ENCODE results near the gene THADA.
"Not testable (repeated sequence)": the region's sequence is repeated elsewhere in the genome, so short reads cannot be mapped to it uniquely, and the experiment has no call there.

The THADA gene

GRCh38 chr2:43541165-43541564, 54.7 kb downstream of the THADA start:
- DNase-seq (ENCODE audit: low read depth) = peak; percentile 36

- DNase-seq (ENCODE audit: low read depth) = peak; percentile 96
Measured at GRCh38 chr2:43540021-43540779, 55.6 kb downstream of the THADA start.

DNA sequence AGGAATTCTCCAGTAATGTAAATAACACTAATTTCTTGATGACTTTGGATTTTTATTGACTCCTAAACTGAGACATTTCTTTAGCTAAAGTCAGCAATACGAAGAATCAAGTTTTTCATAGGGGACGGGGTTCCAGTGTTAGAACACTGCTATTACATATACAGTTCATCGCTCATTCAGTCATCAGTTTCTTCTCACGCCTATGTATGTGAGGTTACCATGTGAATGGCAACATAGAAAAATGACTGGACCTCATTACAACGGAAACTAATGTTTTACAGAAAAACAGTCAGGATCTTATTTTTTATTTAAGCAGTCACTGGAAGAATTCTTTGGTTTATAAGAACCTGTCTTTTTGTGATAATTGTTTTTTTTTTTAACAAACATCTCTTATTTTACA, 56.4 kb downstream of the THADA start:
- no peak for DNase-seq (ENCODE audit: low read depth)

- DNase-seq (ENCODE audit: low read depth) = no peak
Measured at GRCh38 chr2:43538034-43538670, 57.7 kb downstream of the THADA start.

DNA sequence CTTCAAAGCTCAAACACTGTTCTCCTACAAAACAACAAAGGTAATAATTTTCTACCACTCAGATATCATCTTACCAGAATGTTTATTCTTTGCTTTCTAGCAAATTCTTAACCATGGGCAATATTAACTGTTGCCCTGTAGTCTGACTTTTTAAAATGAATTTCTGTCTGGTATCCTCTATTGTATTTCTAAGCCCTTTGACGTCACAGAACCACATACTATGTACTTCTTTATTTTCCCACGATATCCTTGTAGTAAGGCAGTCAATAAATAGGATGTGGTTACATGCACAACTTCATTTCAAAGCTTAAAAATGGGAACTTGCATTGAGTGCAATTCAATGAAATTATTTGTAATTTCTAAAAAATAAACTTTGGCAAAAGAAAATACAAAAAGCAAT, 58.7 kb downstream of the THADA start:
- DNase-seq (ENCODE audit: low read depth) = peak; percentile 44

- DNase-seq (ENCODE audit: low read depth) = no peak
Measured at GRCh38 chr2:43534569-43534968, 61.3 kb downstream of the THADA start.

DNA sequence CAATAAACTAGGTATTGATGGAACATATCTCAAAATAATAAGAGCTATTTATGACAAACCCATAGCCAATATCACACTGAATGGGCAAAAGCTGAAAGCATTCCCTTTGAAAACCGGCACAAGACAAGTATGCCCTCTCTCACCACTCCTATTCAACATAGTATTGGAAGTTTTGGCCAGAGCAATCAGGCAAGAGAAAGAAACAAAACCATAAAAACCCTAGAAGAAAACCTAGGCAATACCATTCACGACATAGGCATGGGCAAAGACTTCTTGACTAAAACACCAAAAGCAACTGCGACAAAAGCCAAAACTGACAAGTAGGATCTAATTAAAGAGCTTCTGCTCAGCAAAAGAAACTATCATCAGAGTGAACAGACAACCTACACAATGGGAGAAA, 63.3 kb downstream of the THADA start:
- DNase-seq (ENCODE audit: low read depth) = not testable (repeated sequence)

- no peak for DNase-seq (ENCODE audit: low read depth)
Measured at GRCh38 chr2:43531251-43531650, 64.6 kb downstream of the THADA start.

DNA sequence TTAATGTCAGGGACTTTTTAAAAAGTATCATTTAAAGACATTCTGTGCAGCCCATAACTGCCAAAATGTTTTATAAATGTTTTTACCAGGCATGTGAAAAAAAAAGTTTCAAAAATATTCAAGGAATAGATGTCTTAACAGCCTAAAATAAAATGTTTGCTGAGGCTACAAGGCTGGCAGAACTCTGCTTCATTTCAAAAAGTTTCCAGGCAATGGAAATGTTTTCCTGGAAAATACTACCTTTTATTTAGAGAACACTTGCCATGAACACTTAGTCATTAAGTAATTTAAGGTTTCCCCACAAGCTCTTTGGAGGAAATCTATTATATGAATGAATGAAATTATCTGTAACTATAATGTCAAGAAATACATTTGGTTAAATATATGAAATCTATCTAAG, 68.8 kb downstream of the THADA start:
- DNase-seq (ENCODE audit: low read depth) = no peak

DNA sequence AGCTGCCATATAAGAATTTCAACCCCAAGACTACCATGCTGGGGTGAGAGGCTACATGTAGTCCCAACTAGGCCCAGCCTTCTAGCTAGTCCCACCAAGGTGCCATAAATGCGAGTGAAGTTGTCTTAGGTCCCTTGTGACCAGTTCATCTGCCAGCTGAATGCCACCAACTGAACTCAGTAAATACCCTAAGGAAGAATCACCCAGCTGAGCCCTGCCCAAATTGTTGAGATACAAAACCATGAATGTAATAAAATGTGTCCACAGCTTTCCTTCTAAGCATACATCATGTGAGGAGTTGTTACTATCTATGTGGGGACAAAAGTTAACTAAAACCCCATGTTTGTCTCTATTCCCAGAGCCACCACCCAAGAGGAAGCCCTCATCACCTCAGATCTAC, 70.3 kb downstream of the THADA start:
- DNase-seq (ENCODE audit: low read depth) = no peak

DNA sequence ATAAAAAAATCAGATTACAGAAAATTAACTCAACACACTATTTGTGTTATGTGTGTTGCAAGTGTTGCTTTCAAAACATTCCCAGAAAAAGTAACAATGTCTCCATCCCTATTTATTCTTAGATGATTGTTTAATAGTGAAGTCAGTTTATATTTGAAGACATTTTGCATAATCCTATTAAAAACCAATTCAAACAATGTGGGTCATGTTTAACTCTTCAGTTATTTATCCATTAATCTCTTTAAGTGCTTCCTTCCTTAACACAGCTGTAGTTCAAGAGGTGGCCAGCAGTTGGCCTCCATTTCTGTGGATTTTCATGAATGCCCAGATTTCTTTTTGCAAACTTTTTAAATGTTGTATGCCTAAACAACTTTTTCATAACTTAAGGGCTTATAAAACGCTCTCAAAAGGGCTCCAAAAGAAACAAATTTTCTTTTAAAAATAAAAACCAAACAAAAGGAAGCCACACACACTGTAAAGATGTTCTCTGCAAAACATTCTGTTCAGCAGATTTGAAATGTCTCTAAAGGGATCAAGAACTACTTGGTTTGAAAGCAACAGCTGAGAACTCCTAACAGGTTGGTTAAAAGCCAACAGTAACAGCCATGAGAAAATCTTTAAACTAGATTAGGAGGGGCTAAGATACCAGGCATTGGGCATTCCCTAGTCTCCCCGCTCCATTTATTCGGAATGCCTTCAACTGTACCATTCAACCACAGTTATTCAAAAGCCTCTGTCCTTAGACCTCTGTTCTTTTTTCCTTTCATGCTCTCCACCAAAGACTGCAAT, 71.5 kb downstream of the THADA start:
- peak; percentile 39 for DNase-seq (ENCODE audit: low read depth)

GRCh38 chr2:43522177-43522576, 73.7 kb downstream of the THADA start:
- DNase-seq (ENCODE audit: low read depth) = no peak

DNA sequence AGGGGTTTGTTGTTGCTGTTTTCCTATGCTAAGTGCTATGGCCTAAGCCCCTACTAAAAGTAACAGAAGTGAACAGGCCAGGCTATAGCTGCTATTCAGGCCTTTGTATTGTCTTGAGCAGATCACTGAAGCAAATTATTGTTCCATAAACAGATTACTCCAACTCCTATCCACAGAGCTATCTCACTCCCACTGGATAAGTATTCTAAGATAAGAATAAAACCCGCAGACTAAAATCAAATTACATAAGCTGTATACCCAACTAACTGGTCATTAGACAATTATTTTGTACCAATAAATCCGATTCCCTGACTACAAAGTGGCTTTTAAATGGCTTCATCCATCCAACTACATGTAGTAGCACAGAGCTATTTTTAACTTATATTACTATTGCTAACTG, 74.3 kb downstream of the THADA start:
- DNase-seq (ENCODE audit: low read depth) = no peak

DNA sequence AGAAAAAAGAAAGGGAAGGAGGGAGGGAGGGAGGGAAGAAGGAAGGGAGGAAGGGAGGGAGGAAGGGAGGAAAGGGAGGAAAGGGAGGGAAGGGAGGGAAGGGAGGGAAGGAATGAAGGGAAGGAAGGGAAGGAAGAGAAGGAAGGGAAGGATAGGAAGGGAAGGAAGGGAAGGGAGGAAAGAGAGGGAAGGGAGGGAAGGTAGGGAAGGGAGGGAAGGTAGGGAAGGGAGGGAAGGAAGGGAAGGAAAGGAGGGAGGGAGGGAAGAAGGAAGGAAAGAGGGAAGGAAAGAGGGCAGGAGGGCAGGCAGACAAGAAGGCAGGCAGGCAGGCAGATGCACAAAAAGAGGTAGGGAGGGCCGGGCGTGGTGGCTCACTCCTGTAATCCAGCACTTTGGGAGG, 74.9 kb downstream of the THADA start:
- no peak for DNase-seq (ENCODE audit: low read depth)

DNA sequence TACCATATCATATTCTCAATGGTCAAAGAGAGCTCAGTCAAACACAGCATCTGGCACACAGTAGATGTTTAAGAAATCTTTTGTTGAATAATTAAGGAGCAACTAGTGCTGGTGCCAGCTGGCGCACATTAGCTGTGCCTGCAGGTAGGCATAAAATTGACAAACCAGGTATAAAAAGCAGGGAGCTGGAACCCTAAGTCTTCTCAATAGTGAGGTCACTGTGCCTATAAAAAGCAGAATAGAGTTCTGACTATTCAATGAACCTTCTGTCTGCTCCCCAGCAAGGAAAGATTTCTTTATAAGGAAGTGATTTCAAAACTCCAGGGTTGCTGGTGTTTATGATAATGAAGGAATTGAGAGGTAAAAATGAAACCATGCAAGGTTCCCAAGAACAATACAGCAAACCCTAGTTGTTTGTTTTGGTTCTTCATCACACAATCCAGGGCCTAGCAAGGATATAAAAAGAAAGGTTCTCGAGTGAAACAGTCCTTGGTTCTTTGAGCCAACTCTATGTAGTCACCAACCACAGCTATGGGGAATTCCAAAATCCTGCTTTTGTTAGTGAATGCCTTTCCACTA, 76.1 kb downstream of the THADA start:
- DNase-seq (ENCODE audit: low read depth) = peak; percentile 98

DNA sequence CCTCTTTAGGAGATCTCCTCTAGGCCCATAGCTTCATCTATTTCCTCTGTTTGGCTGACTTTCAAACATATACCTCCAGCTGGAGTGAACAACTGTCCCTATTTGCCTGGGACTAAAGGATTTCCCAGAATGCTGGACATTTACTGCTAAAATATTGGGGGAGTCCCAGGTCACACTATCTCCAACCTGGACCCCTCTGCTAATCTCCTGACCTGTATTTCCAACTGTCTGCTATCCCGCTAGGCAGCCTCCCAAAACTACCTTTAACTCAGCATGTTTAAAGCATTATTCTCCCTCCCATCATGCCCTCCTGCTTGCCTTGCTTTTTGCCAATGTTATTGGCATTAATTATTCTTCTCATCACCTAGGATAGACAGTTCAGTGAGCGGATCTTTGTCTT, 77.1 kb downstream of the THADA start:
- no peak for DNase-seq (ENCODE audit: low read depth)

DNA sequence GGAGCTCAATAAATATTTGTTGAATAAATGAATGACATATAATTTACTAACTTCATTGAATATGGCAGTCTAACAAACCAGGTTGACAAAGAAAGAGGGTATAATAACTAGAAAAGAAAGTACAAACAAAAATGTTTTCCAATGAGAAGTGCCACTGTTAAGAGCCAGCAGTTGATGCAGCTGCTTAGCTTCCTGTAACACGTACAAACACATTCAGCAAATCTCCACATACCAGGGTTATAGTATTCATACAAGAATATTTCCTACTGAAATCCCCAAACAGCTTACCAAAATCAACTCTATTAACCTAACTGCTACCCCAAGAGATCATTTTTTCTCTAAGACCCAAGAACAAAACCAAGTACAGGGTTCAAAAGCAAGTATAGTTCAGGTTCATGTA, 77.7 kb downstream of the THADA start:
- DNase-seq (ENCODE audit: low read depth) = peak; percentile 80

GRCh38 chr2:43515807-43516497, 79.9 kb downstream of the THADA start:
- DNase-seq (ENCODE audit: low read depth) = no peak

DNA sequence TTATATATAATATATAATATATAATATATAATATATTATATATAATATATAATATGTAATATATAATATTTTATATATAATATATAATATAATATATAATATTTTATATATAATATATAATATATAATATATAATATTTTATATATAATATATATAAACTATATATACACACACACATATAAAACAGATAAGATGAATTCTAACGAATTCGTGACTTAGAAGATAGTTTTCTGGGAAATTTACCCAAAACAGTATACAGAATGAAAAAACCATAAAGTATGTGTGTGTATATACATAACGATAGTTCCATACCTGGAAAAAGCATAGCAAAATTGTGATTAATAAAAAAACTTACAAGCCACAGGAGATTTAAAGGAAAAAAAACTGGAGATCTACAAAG, 80.6 kb downstream of the THADA start:
- no peak for DNase-seq (ENCODE audit: low read depth)

- DNase-seq (ENCODE audit: low read depth) = no peak
Measured at GRCh38 chr2:43513796-43514195, 82.0 kb downstream of the THADA start.

- DNase-seq (ENCODE audit: low read depth) = no peak
Measured at GRCh38 chr2:43513216-43513615, 82.6 kb downstream of the THADA start.

- no peak for DNase-seq (ENCODE audit: low read depth)
Measured at GRCh38 chr2:43511199-43511598, 84.6 kb downstream of the THADA start.

All from iris pigment epithelial cell (primary cell).